Gastrocnemius medialis (tissue), 4 donors: ENCODE measurements around the gene IARS1.

Experiments used
- POLR2A ChIP-seq, 2 donors: fragments of 450-650 bp; IDR thresholded peaks; one replicate each; pipeline ENCODE4 v1.6.1; 2017; ENCODE audit warnings: antibody characterized with exemption in 2 of 2, mild to moderate bottlenecking in 2 of 2, moderate library complexity in 2 of 2
- TF ChIP-seq, protein P1 (sequence below), 5 experiments: fragments of 450-650 bp in 3 of 5; fragments of 200-600 bp in 2 of 5; sonication (generic) in 2 of 5; IDR thresholded peaks in 4 of 5; conservative IDR thresholded peaks in 1 of 5; 1 replicate in 4 of 5; 2 replicates in 1 of 5; pipeline ENCODE4 v1.5.1; 2016 to 2019; ENCODE audit warnings: antibody characterized with exemption in 5 of 5, mild to moderate bottlenecking in 3 of 5, moderate library complexity in 3 of 5

DNA sequence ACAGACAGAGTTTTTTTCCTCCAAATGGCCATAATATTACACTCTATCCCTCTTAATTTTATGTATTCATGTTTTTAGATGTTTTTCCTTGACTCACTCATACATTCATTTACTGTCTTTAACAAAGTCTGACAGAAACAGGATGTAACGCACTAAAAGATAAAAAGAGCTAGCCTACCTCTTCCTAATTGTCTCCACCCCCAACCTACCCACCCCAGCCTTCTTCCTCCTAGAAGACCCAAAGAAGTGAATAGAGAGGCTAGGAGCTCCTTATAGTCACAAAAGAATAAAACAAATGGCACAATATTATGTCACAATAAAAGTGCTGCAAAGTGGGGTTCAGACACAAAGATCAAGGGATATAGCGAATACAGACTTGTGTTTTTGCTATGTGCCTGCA, 30.9 kb upstream of the IARS1 start:
- TF ChIP-seq, protein P1, sequence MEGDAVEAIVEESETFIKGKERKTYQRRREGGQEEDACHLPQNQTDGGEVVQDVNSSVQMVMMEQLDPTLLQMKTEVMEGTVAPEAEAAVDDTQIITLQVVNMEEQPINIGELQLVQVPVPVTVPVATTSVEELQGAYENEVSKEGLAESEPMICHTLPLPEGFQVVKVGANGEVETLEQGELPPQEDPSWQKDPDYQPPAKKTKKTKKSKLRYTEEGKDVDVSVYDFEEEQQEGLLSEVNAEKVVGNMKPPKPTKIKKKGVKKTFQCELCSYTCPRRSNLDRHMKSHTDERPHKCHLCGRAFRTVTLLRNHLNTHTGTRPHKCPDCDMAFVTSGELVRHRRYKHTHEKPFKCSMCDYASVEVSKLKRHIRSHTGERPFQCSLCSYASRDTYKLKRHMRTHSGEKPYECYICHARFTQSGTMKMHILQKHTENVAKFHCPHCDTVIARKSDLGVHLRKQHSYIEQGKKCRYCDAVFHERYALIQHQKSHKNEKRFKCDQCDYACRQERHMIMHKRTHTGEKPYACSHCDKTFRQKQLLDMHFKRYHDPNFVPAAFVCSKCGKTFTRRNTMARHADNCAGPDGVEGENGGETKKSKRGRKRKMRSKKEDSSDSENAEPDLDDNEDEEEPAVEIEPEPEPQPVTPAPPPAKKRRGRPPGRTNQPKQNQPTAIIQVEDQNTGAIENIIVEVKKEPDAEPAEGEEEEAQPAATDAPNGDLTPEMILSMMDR (IDR thresholded peaks at IDR 0.05 in 4 of 5, conservative IDR thresholded peaks at IDR 0.05 in 1 of 5): no peak
- TF ChIP-seq POLR2A (IDR thresholded peaks at IDR 0.05): no peak
